A549 treated with RU486 at 1 μM for 4 hours (cell line): ENCODE results near the gene TRABD2A. TPM values are rescaled to one million over a fixed set of nuclear protein-coding genes. Genes with fewer than 3 reads are reported as not detected.

ENCODE experiments used
- total RNA-seq: library from RNA; stranded (reverse); fragments of 200-300 nt; extraction: Qiagen RNA extraction; gene quantifications from 5 replicates; pipeline ENCODE4 v1.2.3, GENCODE V29; 2022; ENCODE audit warnings: low read depth

The TRABD2A gene, protein sequence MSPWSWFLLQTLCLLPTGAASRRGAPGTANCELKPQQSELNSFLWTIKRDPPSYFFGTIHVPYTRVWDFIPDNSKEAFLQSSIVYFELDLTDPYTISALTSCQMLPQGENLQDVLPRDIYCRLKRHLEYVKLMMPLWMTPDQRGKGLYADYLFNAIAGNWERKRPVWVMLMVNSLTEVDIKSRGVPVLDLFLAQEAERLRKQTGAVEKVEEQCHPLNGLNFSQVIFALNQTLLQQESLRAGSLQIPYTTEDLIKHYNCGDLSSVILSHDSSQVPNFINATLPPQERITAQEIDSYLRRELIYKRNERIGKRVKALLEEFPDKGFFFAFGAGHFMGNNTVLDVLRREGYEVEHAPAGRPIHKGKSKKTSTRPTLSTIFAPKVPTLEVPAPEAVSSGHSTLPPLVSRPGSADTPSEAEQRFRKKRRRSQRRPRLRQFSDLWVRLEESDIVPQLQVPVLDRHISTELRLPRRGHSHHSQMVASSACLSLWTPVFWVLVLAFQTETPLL
- 7.8 to 12.1 TPM (median 11.2 TPM) in 5 replicates for total RNA-seq

DNA sequence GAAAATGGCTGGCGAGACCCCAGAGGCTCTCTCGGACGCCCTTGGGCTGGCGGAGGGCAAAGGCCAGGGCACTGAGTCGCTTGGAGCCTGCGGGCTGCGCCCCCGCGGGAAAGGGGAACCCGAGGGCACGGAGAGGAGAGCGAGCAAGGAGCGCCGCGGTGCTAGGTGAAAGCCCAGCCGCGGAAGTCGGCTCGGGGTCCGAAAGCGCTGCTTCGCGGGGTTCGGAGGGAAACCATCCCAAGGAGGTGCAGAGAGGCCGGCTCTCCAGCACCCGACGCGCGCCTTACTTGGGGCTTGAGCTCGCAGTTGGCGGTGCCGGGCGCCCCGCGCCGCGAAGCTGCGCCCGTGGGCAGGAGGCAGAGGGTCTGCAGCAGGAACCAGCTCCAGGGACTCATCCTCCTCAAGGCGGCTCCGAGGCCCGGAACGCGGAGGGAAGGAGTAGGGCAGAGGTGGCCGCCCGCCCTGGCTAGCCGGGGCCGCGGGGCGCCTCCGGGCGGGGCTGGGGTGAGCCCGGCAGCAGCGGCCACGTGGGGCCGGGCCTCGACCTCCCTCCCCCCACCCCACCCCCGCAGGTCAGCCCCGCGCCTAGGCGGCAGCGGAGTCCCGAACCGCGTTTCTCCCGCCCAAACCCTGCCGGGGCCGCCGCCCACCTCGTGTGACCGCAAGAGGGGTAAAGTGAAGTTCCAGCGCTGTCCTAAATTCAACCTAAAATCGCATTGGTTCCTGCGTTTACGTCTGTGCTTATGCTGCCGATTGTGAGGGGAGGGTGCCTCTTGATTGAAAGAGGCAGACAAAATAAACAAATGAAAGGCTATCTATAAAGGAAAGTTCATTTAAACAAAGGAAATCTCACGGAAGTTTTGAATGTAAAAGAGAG, at the start of gene TRABD2A:
TSS of gene TRABD2A (minus strand) at position 440 of the 877 bp plus-strand sequence. CDS start at position 395, 45 bp downstream.

DNA sequence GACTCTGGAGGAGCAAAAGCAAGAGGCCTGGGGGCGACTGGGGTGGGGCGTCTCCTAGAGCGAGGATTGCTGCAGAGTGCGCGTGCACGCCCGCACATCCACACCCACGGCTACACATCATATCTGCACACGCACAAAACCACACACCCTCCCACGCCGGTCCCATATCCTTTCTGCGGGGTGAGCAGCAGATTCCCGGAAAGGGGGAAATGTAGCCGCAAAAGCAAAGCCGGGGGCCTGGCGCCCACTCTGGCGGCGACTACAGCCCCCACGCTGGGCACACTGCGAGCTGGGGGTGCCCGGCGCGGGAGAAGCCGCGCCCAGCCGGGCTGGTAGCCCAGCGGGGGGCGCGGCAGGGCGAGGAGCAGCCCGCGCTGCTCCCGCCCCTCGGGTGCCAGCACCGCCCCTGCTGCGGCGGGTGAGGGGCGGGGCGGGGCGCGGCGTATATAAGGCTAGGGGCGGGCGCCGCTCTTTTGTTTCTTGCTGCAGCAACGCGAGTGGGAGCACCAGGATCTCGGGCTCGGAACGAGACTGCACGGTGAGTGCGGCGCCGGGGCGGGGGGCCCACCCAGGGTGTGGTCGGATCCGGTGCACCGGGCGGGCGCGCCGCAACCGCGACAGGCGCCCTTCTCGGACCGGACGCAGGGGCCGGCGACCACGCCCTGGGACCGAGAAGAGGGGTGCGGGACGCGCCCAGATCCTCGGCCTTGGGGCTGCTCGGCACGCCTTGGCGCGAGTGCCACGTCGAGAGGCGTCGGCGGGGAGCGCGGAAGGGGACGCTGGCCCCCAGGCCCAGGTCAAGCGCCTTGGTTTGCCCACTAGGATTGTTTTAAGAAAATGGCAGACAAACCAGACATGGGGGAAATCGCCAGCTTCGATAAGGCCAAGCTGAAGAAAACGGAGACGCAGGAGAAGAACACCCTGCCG, 24.6 kb upstream of the TRABD2A start, which contains the start of gene TMSB10:
TSS of gene TMSB10 (plus strand) at position 476 of the 927 bp plus-strand sequence.

Other genes with a start within 250 kb of the TRABD2A start
- gene TMSB10, start 24.6 kb upstream of the TRABD2A start, total RNA-seq = 8,532 to 8,978 TPM (median 8,691 TPM) in 5 replicates
- gene KCMF1, start 90.1 kb upstream of the TRABD2A start, total RNA-seq = 89.1 to 98.8 TPM (median 90.1 TPM) in 5 replicates